Activated T-cell treated with anti-CD3 and anti-CD28 coated beads, Interleukin-2, amount 50 U/mL, for 4 hours (primary cell): Measurements from ENCODE around the gene SELPLG. TPM values are rescaled to one million over a fixed set of nuclear protein-coding genes. Genes with fewer than 3 reads are reported as not detected.
"Not testable (repeated sequence)": the region's sequence is repeated elsewhere in the genome, so short reads cannot be mapped to it uniquely, and the experiment has no call there.

Source experiments
- ATAC-seq, 2 donors: fragments of 200-7000 bp; cut with Tn5 transposase; one replicate each; pipeline ENCODE4 v1.10.0; 2021
- DNase-seq: peaks from one replicate; pipeline ENCODE4 v3.0.0-alpha.2; 2020
- H3K27me3 Mint-ChIP-seq: one replicate; pipeline ENCODE4 v1.8.0; 2021; ENCODE audit warnings: low read depth, mixed read lengths
- H3K36me3 Mint-ChIP-seq: one replicate; pipeline ENCODE4 v1.8.0; 2022; ENCODE audit warnings: mixed read lengths; ENCODE audit not compliant: insufficient read depth
- H3K4me1 Mint-ChIP-seq: one replicate; pipeline ENCODE4 v1.8.0; 2021; ENCODE audit warnings: low read depth, mixed read lengths
- H3K4me3 Mint-ChIP-seq: one replicate; pipeline ENCODE4 v1.8.0; 2021; ENCODE audit warnings: mild to moderate bottlenecking, moderate library complexity, mixed read lengths
- H3K9me3 Mint-ChIP-seq: one replicate; pipeline ENCODE4 v1.8.0; 2021; ENCODE audit warnings: mixed read lengths
- total RNA-seq, 3 donors: library from RNA; stranded (reverse); gene quantifications; one replicate each; pipeline ENCODE4 v1.2.1, GENCODE V29; 2021

The SELPLG gene
- total RNA-seq, 3 donors from 2014 or later = 16.8 to 19.0 (median 17.5) TPM

GRCh38 chr12:108665608-108666202, 32.0 kb upstream of the SELPLG start:
- ATAC-seq (no peak), DNase-seq (no peak)
- H3K9me3 Mint-ChIP-seq = no peaks in the 10 kb centered on the region
- no peak overlapping the region for H3K4me3 Mint-ChIP-seq
- H3K36me3 Mint-ChIP-seq = no peaks in the 10 kb centered on the region
- H3K27me3 Mint-ChIP-seq = no peaks in the 10 kb centered on the region
- peaks cover 19% of the 10 kb centered on the region for H3K4me1 Mint-ChIP-seq

- H3K4me1 Mint-ChIP-seq = peaks cover 19% of the 10 kb centered on the region
- ATAC-seq (peak; percentile 97 to 99), DNase-seq (peak; percentile 82)
- no peaks in the 10 kb centered on the region for H3K36me3 Mint-ChIP-seq
- no peak overlapping the region for H3K4me3 Mint-ChIP-seq
- H3K9me3 Mint-ChIP-seq = no peaks in the 10 kb centered on the region
- H3K27me3 Mint-ChIP-seq = no peaks in the 10 kb centered on the region
Measured at GRCh38 chr12:108664338-108665258, 30.9 kb upstream of the SELPLG start.

- ATAC-seq = no peak
- peaks cover 19% of the 10 kb centered on the region for H3K4me1 Mint-ChIP-seq
- no peaks in the 10 kb centered on the region for H3K9me3 Mint-ChIP-seq
- DNase-seq = no peak
- no peaks in the 10 kb centered on the region for H3K36me3 Mint-ChIP-seq
- no peaks in the 10 kb centered on the region for H3K27me3 Mint-ChIP-seq
- H3K4me3 Mint-ChIP-seq = no peak overlapping the region
Measured at GRCh38 chr12:108663324-108664015, 29.8 kb upstream of the SELPLG start.

GRCh38 chr12:108658115-108658514, 24.4 kb upstream of the SELPLG start:
- not testable (repeated sequence) for H3K9me3 Mint-ChIP-seq, DNase-seq, H3K36me3 Mint-ChIP-seq, H3K4me3 Mint-ChIP-seq, H3K4me1 Mint-ChIP-seq, H3K27me3 Mint-ChIP-seq, ATAC-seq

- peaks cover 8% of the 10 kb centered on the region for H3K4me1 Mint-ChIP-seq
- peaks cover 9% of the 10 kb centered on the region for H3K36me3 Mint-ChIP-seq
- H3K9me3 Mint-ChIP-seq = no peaks in the 10 kb centered on the region
Measured at GRCh38 chr12:108657130-108657745, 23.5 kb upstream of the SELPLG start.

GRCh38 chr12:108656247-108656646, 22.6 kb upstream of the SELPLG start:
- H3K36me3 Mint-ChIP-seq, H3K4me3 Mint-ChIP-seq, H3K9me3 Mint-ChIP-seq, H3K27me3 Mint-ChIP-seq, H3K4me1 Mint-ChIP-seq, DNase-seq, ATAC-seq: not testable (repeated sequence)

More at GRCh38 chr12:108657130-108657745, 23.5 kb upstream of the SELPLG start:
- no peak overlapping the region for H3K4me3 Mint-ChIP-seq
- ATAC-seq (no peak), DNase-seq (no peak)
- H3K27me3 Mint-ChIP-seq = no peaks in the 10 kb centered on the region

GRCh38 chr12:108655812-108656175, 22.1 kb upstream of the SELPLG start:
- not testable (repeated sequence) for H3K9me3 Mint-ChIP-seq, H3K4me3 Mint-ChIP-seq, DNase-seq, H3K27me3 Mint-ChIP-seq, H3K36me3 Mint-ChIP-seq, ATAC-seq, H3K4me1 Mint-ChIP-seq

GRCh38 chr12:108654622-108655021, 20.9 kb upstream of the SELPLG start:
- ATAC-seq, H3K27me3 Mint-ChIP-seq, H3K9me3 Mint-ChIP-seq, H3K4me3 Mint-ChIP-seq, DNase-seq: not testable (repeated sequence)
- peaks cover 10% of the 10 kb centered on the region for H3K4me1 Mint-ChIP-seq
- H3K36me3 Mint-ChIP-seq = peaks cover 11% of the 10 kb centered on the region

- no peak for DNase-seq
- ATAC-seq = no peak
- Mint-ChIP-seq H3K4me1 (peaks cover 17% of the 10 kb centered on the region), H3K9me3 (no peaks in the 10 kb centered on the region), H3K36me3 (peaks cover 14% of the 10 kb centered on the region), H3K4me3 (no peak overlapping the region), H3K27me3 (no peaks in the 10 kb centered on the region)
Measured at GRCh38 chr12:108653922-108654321, 20.2 kb upstream of the SELPLG start.

- Mint-ChIP-seq H3K4me1 (peaks cover 23% of the 10 kb centered on the region), H3K36me3 (peaks cover 14% of the 10 kb centered on the region), H3K9me3 (no peaks in the 10 kb centered on the region), H3K27me3 (no peaks in the 10 kb centered on the region), H3K4me3 (no peak overlapping the region)
- DNase-seq (no peak), ATAC-seq (no peak)
Measured at GRCh38 chr12:108653082-108653516, 19.4 kb upstream of the SELPLG start.

- Mint-ChIP-seq H3K27me3 (no peaks in the 10 kb centered on the region), H3K4me1 (peaks cover 44% of the 10 kb centered on the region), H3K36me3 (peaks cover 5% of the 10 kb centered on the region), H3K9me3 (no peaks in the 10 kb centered on the region), H3K4me3 (no peak overlapping the region)
- DNase-seq = no peak
- ATAC-seq = no peak
Measured at GRCh38 chr12:108650083-108650482, 16.4 kb upstream of the SELPLG start.

- Mint-ChIP-seq H3K4me1 (peaks cover 45% of the 10 kb centered on the region), H3K4me3 (no peak overlapping the region), H3K36me3 (peaks cover 5% of the 10 kb centered on the region), H3K9me3 (no peaks in the 10 kb centered on the region), H3K27me3 (no peaks in the 10 kb centered on the region)
- DNase-seq = no peak
- ATAC-seq = no peak
Measured at GRCh38 chr12:108649669-108650068, 16.0 kb upstream of the SELPLG start.

GRCh38 chr12:108649126-108649525, 15.4 kb upstream of the SELPLG start:
- no peak overlapping the region for H3K4me3 Mint-ChIP-seq
- H3K4me1 Mint-ChIP-seq = peaks cover 45% of the 10 kb centered on the region
- peaks cover 5% of the 10 kb centered on the region for H3K36me3 Mint-ChIP-seq
- no peaks in the 10 kb centered on the region for H3K27me3 Mint-ChIP-seq
- H3K9me3 Mint-ChIP-seq = no peaks in the 10 kb centered on the region
- DNase-seq (no peak), ATAC-seq (peak; percentile 49 to 66)

GRCh38 chr12:108648371-108648770, 14.7 kb upstream of the SELPLG start:
- no peak overlapping the region for H3K4me3 Mint-ChIP-seq
- H3K9me3 Mint-ChIP-seq = no peaks in the 10 kb centered on the region
- H3K36me3 Mint-ChIP-seq = peaks cover 5% of the 10 kb centered on the region
- DNase-seq (no peak), ATAC-seq (no peak)
- no peaks in the 10 kb centered on the region for H3K27me3 Mint-ChIP-seq
- peaks cover 45% of the 10 kb centered on the region for H3K4me1 Mint-ChIP-seq
